HG02571 (cell line): ENCODE data around the gene CELSR2.

Experiments
- ATAC-seq: cut with Tn5 transposase; IDR thresholded peaks from one replicate; pipeline ENCODE4 v1.9.1; 2021; ENCODE audit warnings: mild to moderate bottlenecking, moderate library complexity; ENCODE audit not compliant: unreplicated experiment

Gene CELSR2

DNA sequence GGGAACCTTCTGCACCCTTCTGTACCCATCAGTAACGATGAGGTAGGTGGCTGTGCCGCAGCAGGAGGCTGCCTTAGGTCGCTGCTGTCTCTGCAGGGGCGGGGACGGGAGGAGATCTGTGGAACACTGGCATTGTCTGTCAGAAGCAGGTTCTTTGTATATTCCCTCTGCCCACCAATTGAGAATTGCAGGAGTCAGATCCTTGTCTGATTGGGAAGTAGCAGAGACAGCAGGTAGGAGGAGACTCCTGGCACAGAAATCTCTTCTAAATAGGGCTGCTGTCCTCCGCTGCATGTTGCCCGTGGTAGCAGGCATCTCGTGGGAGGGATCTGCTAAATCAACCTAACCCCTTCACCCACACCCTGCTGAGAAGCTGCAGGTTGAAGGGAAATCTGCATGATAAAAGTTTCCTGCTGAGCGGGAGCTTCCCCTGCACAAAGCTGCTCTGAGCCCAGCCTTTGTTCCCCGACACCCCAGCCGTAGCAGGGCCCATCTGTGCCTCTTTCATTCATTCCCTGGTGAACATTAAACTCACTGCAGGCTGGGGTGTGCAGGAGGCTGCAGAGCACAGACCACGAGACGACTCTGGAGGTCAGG lies 19.7 kb upstream of the CELSR2 start:
- ATAC-seq: no peak

DNA sequence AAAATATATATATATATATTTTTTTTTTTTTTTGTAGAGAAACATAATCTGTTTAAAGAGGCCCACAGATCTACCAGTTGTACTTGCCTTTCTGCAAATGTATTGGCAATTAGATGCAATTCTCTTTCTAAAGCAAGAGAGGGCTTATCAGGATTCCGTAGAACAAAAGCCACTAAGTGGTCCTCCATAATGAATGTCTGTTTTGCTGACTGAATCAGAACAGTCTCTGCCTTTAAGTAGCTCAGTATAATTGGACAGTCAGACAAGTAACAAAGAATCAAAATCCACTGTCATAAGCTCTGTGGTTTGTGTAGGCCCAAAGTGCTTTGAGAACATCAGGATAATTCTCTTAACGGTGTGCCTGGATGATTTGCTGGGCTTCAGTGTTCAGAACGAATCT lies 18.3 kb upstream of the CELSR2 start:
- no peak for ATAC-seq

DNA sequence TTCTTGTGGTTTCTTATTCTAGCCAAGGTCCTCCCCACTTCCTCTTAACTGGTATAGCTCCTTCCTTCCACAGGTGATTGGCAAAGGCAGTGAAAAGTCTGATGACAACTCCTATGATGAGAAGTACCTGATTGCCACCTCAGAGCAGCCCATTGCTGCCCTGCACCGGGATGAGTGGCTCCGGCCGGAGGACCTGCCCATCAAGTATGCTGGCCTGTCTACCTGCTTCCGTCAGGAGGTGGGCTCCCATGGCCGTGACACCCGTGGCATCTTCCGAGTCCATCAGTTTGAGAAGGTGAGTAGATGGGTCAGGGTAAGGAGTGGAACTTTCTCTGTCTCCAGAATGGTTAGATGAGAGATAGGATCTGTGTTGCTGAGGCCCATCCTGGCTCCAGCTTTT lies 14.2 kb upstream of the CELSR2 start:
- no peak for ATAC-seq

DNA sequence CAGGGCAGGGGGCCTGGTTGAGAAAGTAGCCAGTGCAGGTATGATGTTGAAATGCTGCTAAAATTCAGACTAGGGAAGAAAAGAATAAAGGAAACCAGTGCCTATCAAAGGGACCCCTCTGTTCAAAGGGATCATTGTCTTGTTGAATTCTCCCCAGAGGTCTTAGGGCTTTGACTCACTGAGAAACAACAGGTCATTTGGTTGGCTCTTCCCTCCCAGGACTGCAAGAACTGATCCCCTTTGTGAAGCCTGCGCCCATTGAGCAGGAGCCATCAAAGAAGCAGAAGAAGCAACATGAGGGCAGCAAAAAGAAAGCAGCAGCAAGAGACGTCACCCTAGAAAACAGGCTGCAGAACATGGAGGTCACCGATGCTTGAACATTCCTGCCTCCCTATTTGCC lies 11.8 kb upstream of the CELSR2 start:
- no peak for ATAC-seq

DNA sequence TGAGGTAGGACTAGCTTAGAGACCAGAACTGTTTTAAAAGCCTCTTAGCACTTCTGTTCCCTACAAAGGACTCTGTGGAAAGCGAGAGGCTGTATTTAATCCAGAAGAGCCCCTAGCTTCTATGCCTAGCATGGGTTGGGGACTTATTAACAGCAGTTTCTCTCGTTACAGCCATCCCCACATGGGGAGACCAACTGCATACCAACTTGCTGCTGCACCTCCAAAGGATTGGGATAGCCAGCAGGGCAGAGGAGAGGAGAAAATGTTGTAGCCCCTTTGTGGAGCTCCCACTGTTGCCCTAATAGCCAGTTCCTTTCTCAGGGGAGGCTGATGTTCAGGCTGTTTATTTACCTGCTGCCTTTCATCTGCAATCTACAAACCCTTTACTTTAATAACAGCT lies 11.0 kb upstream of the CELSR2 start:
- ATAC-seq: no peak

DNA sequence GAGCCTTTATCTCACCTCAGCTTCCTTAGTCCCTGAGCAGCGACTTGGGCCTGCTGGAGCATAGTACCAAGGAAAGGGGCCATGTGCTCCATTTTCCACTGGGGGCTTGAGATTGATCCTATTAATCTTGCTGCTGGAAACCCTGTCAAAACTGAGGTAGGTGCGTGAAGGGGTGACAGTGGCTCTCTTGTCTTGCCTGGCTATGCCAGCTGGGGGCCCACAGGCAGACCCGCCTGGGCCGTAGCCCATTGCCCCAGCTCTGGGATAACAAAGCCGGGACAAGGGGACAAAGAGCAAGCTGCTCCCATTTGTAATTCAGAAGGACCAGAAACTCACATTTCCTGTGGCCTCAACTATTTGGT lies 10.3 kb upstream of the CELSR2 start:
- ATAC-seq: no peak

DNA sequence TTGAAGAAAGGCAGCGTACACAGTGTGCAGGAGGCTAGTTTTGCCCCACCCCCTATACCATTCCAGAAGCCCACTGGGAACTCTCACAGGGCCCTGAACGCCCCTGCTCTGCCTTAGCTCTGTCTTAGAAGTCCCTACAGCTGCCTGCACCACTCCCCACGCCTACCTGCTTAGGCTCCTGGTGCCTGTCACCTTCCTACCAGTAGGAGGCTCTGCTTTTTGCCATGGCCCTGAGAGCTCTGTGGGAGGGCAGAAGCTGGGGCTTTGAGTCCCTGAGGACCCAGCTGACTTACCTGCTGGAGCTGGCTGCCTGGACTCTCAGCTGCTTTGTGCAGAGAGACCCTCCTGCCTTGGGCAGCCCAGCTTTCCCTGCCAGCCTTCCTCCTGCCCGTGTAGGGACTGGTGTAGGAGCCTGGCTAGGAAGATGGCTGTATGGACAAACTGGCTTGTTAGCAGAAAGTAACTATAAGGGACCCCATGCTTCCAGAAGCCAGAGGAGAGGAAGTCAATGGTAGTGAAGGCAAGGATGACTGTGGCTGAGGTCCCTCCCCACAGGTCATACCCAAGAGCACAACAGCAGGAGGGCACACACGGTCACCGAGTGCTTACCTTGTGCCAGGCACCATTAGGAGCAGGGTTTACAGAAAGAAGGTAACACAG lies 9.8 kb upstream of the CELSR2 start:
- ATAC-seq: no peak

DNA sequence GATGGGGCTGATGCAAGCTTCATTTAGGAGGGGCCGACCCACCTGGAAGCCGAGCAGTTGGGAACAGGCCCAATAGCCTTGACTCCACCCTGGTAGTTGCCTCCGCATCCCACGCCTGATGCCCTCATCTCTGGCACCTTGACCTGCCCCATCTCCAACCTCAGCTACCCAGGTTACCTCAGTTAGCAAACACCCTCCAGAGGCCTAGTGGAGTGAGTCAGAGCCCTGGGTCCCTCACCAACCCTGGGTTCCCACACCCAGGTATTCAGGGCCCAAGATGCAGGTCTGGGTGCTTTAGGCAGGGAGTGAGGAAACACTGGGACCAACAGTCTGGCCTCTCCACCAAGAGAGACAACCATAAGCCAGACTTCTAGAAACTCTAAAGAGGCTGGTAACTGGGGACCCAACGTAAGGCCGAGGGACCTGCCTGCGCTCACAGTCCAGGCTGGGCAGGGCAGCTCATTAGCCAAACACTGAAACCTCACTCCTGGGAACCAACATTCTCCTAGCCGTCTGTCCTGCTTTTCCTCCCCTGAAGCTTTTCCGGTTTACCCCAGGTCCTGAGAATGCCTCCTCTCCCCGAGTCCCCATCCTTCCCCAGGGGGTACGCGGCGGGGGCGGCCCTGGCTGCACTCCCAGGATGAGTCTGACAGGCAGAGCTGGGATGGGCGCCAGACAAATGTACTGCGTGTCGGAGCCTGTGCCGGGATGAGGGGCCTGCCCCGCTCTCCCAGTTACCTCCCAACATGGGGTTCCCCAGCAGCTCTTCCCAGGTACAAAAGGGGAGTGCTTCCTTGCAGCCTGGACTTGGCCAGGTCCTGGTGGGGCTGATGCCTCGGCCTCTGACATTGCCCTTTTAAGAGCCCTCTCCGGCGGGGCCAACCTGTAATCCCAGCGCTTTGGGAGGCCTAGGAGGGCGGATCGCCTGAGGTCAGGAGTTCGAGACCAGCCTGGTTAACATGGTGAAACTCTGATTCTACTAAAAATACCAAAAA lies 8.9 kb upstream of the CELSR2 start:
- ATAC-seq: no peak

DNA sequence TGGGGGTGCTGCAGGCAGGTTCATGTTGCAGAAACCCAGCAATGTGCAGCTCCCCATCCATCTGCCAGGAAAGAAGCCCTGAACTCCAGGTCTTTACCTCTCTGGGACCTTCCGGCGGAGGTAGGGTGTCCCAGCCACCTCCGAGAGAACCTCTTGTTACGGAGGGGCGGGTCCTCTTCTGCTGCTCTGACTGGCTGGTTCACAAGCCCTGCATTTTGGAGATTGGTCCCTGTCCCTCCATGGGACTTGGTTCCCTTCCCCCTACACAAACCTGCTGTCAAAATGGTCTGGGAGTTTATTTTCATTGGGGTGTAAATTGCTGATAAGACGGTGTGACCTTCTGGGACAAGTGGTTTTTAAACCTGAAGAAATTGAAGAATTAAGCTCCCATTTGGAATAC lies 8.0 kb upstream of the CELSR2 start:
- ATAC-seq: no peak

DNA sequence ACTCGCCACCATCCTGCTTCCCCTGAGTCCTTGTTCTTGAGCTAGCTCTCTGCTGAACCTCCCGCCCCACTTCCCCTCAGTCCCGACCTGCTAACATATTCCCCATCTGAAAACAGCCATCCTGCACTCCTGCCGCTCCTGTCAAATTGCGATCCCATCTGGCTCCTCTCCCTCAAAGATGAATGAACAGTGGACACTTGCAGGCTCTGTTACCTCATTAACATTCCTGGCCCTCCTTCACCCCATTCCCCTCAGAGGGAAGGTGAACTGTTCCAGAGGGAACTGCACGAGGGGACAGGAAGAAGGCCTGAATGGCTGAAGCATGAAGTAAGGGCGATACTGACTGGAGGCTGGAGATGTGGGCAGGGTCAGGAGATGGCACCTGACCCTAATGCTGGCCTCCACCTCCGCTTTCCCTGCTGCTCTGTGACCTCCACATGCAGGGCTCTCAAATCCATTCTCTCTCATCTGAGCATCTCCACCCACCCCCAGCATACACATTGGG lies 7.4 kb upstream of the CELSR2 start:
- ATAC-seq: no peak

DNA sequence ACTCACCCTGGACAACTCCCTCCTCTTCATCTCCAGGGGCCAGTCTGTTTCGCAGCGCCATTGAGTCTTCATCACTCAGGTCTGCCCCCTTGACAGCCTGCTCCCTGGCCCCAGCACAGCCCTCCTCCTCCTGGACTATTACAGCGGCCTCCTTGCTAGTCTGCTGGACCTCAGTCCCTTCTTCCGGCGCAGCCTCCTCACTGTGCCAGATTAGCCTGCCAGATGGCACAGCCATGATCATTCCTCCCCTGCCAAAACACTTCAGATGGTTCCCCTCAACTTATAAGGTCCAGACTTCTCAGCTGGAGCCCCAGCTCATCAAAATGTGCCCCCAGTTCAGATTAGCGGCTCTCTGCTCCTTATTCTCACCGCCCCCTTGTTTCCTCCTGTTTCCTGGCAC lies 7.0 kb upstream of the CELSR2 start:
- ATAC-seq: no peak

DNA sequence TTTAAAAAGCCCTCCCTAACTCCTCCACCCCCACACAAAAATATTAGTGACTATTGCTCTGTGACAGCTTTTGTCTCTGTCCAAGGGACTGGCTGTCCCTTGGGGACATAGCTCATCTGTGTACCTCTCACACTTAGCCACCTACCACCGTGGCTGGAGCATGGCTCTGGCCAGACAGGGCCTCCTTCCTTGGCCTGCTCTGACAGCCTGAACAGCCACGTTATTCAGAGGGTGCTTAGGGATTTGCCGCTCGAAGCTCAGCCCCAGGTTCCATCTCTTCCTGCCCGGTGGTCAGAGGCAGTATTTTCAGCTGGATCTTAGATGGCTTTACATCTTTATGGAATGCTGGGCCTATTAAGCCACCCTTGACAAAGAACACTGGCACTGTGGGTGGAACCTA lies 6.1 kb upstream of the CELSR2 start:
- ATAC-seq: no peak

DNA sequence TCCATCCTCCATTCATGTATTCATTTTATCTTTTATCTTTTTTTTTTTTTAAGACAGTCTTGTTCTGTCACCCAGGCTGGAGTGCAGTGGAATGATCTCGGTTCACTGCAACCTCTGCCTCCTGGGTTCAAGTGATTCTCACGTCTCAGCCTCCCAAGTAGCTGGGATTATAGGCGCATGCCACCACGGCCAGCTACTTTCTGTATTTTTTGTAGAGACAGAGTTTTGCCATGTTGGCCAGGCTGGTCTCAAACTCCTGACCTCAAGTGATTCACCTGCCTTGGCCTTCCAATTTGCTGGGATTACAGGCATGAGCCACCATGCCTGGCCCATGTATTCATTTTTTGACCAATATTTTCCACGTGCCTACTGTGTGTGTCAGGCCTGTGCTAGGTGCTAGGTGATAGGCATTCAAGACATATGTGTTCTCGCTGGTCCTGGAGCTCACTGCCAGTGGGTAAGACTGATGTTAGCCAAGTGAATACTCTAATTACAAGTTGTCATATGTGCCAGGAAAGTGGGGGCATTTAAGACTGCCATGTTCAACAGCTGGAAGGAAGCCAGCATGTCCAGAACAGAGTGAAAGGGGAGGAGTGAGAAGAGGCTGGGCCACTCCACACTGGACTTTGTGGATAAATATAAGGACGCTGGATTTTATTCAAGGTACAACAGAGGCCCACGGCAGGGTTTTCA lies 5.3 kb upstream of the CELSR2 start:
- no peak for ATAC-seq

DNA sequence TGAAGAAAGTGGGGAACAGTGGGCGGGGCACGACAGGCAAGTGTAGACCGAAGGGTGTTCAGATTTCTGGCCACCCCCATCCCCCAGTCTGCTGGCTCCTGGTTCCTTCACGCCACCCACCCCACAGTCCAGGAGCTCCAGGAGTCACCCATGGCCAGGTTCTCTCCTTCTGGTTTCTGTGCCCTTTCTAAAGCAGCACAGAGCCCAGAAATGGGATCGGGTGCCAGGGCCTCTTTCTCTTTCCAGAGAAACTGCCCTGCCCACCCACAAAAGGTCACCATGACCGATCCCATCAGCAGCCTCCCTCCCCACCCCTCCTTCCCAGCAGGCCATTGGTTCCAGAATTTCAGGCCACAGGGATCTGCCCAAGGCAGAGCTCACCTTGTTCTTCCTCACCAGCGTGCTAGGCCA lies 3.2 kb upstream of the CELSR2 start:
- ATAC-seq: no peak

DNA sequence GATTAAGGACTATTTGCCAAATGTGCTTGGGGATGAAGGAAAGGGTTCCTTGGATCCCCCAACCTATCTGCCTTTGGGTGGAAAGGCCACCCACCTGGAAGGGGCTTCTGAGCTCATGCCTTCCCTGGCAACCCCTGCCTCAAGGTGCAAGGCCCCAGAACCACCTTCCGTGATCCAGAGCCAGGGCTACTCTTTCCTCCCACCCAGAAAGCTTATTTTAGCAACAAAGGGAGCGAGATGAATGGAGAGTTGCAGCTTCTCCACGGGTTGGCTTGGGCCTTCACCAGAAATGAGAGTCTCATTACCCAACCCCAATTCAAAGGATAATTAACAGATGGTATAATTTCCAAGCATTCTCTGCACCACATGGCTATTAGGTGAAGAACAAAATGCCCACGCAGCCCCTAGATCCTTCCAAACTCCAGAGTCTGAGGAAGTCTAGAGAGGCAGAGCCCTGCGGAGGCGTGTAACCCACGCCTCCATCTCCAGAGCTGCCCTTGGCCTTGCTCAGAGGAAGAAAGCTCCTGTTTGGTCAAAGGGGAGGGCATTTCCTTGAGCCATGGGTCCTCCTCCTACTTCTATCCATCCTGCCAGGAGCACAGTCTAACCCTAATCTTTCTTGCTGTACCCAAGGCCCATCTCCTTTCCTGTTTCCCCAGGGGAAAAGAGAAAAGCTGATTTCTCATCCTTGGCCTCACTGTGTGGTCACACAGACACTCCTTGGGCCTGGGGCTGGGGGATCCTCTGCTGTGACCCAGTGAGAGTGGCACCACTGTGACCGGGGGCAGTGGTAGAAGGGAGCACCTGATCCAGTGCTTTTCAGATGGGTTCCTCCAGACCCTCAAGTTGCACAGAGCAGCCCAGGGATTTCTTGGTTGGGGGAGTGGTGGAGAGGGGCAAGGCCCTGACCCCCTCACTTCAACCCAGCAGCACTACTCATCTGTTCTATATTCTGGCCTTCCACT lies 1.7 kb upstream of the CELSR2 start:
- ATAC-seq: no peak

DNA sequence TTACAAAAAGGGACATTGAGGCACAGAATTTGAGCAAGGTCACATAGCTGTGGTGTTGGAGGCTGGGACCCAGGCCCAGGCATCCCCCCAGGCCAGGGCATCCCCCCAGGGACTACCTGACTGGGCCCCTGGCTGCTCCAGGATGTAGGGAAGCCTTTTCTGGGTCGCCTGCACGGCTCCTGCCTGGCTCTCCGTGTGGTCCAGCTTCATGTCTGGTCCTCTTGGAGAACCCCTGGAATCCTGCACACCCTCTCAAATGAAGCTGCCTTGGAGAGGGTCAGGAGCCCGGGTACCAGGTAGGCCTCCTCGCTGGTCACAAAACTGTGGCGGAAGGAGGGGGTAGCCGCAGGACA lies 919 bp upstream of the CELSR2 start:
- ATAC-seq: no peak

DNA sequence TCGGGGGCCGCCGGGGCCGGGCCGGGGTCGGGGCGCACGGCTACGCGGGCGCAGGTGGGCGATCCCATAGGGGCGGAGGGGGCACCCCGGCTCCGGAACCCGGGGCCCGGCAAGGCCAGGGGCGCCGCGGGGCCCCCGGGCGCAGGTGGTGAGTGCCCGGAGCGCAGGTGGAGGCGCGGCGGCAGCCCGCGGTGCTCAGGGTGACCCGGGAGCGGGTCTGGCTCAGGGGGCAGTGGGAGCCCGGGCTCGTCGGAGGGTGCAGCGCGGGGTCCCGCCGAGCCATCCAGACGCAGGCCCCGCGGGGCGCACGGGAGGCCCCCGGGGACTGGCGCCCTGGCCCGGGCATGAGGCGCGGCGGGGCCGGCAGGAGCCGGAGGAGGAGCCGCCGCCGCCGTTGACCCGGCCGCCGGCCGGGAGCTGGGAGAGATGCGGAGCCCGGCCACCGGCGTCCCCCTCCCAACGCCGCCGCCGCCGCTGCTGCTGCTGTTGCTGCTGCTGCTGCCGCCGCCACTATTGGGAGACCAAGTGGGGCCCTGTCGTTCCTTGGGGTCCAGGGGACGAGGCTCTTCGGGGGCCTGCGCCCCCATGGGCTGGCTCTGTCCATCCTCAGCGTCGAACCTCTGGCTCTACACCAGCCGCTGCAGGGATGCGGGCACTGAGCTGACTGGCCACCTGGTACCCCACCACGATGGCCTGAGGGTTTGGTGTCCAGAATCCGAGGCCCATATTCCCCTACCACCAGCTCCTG lies 489 bp downstream of the CELSR2 start:
- peak; percentile 31 for ATAC-seq

DNA sequence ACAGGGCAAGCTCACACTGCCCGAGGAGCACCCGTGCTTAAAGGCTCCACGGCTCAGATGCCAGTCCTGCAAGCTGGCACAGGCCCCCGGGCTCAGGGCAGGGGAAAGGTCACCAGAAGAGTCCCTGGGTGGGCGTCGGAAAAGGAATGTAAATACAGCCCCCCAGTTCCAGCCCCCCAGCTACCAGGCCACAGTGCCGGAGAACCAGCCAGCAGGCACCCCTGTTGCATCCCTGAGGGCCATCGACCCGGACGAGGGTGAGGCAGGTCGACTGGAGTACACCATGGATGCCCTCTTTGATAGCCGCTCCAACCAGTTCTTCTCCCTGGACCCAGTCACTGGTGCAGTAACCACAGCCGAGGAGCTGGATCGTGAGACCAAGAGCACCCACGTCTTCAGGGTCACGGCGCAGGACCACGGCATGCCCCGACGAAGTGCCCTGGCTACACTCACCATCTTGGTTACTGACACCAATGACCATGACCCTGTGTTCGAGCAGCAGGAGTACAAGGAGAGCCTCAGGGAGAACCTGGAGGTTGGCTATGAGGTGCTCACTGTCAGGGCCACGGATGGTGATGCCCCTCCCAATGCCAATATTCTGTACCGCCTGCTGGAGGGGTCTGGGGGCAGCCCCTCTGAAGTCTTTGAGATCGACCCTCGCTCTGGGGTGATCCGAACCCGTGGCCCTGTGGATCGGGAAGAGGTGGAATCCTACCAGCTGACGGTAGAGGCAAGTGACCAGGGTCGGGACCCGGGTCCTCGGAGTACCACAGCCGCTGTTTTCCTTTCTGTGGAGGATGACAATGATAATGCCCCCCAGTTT lies 1.3 kb downstream of the CELSR2 start:
- ATAC-seq: no peak
